Stimulated activated CD4-positive, alpha-beta T cell treated with anti-CD3 and anti-CD28 coated beads, Interleukin-2, amount 100 ng/mL, for 4 hours (primary cell): Measurements from ENCODE around the gene CYTH2.
A peak's percentile ranks its signal among the peaks of the same experiment; 100 is the strongest.

ENCODE experiments used
- DNase-seq: peaks from one replicate; pipeline ENCODE4 v3.0.0-alpha.2; 2020; ENCODE audit warnings: low read depth

The CYTH2 gene

GRCh38 chr19:48496959-48497727 lies 28.0 kb downstream of the CYTH2 start:
- DNase-seq = no peak

DNA sequence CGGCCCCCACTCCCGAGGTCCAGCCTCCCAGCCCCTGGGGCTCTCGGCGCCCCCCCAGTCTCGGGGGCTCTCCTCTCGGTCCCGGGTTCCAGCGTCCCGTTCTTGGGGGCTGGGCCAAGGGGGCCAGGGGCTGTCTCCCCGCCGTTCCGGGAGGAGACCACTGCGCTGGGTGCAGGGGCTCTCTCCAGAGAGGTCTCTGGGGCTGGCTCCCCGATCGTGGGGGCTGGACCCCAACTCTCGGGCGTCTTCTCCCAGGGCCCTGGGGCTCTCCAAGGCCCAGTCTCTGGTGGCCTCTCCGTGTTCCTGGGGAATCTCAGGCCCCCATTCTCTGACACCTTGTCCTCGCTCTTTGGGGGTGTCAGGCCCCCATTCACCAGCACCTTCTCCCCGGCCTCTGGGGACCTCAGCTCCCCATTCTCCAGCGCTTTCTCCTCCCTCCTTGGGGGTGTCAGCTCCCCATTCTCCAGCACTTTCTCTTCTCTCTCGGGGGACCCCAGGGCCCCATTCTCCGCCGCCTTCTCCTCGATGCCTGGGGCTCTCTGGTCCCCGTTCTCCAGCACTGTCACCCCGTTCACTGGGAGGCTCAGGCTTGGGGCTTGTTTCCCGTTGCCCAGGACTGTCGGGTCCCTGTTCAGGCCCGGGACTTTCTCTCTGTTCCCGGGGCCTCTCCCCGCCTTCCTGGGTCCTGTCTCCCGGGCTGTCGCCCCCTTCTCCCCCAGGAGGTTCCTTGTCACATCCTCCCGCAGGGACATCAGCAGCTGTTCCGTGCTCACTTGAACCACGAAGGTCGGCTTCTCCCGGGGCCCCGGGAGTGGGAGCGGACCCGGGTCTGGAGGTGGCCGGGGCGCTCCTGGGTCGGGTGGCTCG lies 28.8 kb downstream of the CYTH2 start:
- DNase-seq = no peak

DNA sequence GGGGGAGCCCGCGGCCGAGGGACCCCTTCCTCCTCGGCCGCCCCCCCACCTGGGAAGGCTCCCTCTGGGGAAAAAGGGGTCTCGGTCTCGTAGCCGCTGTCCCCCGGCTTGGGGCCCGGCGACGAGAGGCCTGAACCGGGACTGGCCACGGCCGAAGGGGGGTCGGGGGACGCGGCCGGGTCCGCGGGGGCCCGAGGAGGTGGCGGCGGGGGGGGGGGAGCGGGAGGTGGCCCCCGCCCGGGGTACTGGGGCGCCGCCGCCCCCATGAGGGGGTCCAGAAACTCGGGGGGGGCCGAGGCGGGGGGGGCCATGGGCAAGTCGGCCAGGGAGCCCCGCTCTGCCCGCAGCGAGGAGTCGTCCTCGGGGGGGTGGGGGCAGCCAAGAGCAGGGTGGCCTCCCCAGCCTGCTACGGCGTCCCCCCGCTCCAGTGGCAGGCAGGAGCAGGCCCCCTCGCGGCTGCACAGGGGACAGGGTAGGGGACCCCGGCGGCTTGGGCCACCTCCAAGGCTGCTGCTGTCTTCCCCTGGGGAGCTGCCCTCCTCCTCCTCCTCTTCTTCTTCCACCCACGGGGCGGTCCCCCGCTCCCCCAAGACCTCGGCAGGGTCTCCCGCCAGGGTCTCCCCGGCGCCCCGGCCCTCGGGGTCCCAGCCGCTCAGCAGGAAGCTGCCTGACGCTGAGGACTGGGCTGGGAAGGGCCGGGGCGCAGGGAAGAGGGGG lies 29.6 kb downstream of the CYTH2 start:
- no peak for DNase-seq

GRCh38 chr19:48499316-48500090 lies 30.3 kb downstream of the CYTH2 start:
- DNase-seq = no peak

DNA sequence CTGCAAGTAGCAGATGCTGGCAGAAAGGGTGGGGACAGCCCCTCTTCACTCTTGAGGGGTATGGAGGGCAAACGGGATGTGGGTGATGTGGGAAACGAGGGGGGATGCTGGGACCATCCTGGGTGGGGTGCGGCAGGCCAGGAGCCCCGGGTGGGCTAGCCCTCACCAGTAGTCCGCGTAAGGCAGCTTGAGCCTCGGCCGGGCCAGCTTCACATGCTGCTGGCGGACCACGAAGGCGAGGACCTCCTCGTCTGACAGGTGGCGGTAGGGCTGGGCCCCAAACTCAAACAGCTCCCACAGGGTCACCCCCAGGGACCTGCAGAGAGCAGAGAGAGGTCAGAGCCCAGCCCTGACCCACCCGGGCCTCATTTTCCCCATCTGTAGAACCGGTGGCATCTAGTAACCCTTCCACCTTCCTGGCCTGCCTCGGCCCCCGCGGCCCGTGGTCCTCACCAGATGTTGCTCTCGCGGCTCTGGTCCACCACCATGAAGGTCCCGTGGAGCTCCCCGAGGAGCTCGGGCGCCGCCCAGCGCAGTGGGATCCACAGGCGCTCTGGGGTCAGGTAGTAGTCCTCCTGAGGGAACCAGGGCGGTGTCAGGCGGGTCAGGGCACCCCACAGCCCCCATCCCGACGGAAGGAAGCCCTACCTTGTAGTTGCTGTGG lies 31.8 kb downstream of the CYTH2 start:
- DNase-seq = no peak

DNA sequence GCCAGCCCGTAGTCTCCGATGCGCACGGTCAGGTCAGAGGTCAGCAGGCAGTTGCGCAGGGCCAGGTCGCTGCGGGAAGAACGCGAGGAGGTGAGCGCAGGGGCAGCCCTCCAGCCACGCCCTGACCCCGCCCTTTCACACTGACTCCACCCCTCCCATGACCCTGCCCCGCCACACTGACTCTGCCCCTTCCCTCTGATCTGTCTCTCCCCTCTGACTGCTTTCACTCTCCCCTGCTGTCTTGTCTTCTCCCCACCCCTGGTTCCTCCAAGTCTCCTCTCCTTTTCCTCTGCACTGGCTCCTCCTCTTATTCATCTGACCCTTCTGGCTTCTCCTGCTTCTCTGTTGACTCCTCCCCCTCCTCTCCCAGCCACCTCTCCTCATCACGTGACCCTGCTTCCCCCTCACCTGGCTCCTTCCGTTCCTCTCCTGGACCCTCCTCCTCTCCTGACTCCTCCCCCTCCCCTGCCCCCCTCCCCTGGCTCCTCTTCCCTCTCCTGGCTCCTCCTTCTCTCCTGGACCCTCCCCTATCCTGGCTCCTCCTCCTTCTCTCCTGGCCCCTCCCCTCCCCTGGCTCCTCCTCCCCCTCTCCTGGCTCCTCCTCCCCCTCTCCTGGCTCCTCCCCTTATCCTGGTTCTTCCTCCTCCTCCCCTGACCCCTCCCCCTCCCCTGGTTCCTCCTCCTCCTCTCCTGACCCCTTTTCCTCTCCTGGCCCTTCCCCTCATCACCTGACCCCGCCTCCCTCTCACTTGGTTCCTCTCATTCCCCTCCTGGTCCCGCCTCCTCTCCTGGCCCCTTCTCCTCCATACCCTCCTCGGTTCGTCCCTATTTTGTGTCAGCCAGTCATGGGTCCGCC lies 32.6 kb downstream of the CYTH2 start:
- peak; percentile 62 for DNase-seq

- no peak for DNase-seq
Measured at GRCh38 chr19:48502350-48503018, 33.3 kb downstream of the CYTH2 start.

- no peak for DNase-seq
Measured at GRCh38 chr19:48506138-48506733, 37.1 kb downstream of the CYTH2 start.

DNA sequence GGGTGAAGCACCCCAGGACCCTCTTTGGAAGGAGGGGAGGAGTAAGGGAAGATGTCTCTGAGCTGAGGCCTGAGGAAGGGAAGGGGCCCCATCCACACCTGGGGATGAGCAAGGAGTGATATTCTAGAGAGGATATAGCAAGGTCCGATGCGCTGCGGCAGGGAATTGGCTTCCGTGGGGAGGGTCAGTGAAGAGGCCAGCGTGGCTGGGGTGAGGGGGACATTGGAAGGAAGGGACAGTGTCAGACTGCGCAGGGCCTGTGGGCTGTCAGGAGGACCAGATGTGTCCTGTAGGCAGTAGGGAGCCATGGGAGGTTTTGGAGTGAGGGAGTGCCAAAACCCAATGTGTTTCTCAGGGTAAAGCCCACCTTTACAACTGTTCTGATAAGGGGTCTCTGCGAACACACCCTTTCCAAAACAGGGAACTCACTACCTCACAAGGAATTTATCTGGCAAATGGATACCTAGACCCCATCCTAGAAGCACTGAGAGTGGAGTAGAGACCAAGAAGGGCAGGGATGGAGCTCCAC lies 38.8 kb downstream of the CYTH2 start:
- no peak for DNase-seq

- no peak for DNase-seq
Measured at GRCh38 chr19:48508729-48509411, 39.7 kb downstream of the CYTH2 start.

- DNase-seq = no peak
Measured at GRCh38 chr19:48509467-48510194, 40.5 kb downstream of the CYTH2 start.

DNA sequence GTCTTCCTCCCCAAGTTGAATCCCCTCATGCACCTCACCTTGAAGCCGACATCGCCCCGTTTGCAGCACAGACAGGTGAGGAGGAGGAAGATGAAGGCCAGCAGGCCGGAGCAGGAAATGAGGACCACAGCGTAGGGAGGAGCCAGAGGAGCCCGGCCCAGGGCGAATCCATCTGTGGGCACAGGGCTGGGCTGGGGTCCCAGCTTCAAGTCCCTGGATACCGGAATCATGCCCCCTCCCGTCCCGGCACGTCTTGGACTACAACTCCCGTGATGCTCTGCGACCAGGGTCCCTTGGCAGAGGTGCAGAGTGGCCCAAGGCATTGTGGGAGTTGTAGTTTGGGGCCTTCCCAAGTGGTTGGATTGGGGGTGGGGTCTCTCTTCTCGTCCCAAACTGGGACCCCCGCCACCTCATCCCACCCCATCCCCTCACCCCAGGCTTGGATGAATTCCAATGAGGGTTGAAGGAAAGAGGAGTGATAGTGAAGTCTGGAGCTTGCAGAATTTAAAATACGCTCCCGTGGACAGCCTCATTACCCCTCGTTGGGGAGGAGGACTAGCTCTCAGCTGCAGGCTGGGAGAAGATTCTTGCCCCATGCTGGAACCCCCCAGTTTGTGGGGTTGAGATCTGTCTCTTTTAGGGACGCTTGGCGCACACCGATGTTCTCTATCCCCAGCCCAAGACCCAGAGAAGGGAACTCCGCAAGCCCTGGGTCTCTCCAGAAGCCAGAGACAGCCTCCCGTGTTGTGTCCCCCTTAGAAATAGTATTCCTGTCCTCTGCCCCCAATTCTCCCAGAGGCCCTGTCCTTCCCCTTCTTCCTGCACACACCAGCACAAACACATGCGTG lies 41.5 kb downstream of the CYTH2 start:
- peak; percentile 70 for DNase-seq

GRCh38 chr19:48511321-48511731 lies 42.2 kb downstream of the CYTH2 start:
- DNase-seq = no peak

DNA sequence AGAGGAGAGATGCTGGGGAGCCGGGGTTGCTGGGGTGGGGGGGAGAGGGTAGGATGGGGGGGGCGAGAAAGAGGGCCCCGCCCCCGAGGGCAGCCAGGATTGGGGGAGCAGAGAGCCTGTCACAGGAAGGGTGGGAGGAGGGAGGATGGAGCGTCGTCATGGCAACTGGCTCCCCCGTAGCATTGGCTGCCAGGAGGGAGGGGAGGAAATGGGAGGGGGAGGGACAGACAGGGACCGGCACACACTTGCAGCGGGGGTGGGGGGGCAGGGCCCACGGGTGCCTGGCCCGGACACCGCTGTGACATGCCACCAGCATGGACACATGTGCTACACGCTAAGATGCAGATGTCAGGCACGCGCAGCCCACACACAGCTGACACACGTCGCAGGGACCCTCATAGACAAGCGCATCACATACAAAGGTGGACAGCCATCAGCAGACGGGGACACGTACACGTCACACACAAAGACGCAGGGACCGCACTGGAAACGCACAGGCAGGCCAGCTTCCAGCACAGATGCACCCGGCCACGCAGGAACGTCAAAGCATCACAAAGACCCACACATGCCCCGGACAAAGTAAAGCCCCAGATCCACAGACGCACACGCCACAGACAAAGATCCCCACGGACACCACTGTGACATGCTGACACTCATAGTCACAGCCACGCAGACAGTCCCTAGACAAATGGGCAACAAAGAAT lies 42.8 kb downstream of the CYTH2 start, which contains the start of gene LMTK3:
Gene LMTK3 (minus strand): TSS at position 36 of the 704 bp plus-strand sequence. CDS start 259 bp downstream, outside the sequence.
- peak; percentile 70 for DNase-seq

DNA sequence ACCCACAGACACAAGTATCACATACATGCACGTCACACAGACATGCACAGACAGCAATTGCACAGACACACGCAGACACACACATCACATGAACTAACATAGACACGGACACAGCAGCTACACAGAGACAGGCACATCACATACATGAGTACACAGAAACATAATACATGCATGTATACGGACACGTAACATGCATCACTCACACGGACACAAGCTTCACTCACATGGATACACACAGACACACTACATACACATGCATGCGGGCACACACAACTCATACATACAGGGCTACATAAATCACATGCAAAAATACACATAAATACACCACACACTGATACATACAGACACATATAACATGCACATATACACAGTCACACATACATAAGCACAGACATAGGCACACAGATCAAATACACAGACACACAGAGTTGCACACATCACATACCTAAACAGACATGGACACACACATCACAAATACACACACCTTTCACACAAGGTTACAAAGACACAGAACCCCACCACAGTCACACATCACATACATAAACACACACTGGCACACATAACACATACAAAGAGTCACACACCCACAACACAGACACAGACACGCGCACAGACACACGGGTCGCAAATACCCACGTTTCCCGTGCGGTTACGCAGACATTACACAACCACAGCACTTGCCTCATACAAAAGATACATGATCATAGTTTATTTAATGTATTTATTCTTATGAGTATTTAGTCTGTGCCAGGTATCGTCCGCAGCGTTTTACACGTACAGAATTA lies 43.5 kb downstream of the CYTH2 start:
- DNase-seq = no peak
